Endothelial cell of umbilical vein (primary cell): ENCODE results near the gene SRPX. TPM values are rescaled to one million over a fixed set of nuclear protein-coding genes. Genes with fewer than 3 reads are reported as not detected.

ENCODE experiments used
- BruUV-seq: library from RNA; stranded (reverse); fragments of 400-500 nt; replicated peaks from 2 replicates; lab custom pipeline; 2021; lab: Mats Ljungman, UMichigan
- CTCF ChIA-PET: fragments of 300-600, 350-600 bp; sonication (Branson Sonifier 250); formaldehyde crosslinking; loops from one replicate; lab custom pipeline; 2021; ENCODE audit warnings: antibody characterized with exemption, inconsistent platforms; lab: Charles Lee
- POLR2A ChIA-PET: fragments of 300-600, 350-600 bp; sonication (Branson Sonifier 250); formaldehyde crosslinking; loops from one replicate; lab custom pipeline; 2021; ENCODE audit warnings: antibody characterized with exemption, inconsistent platforms; lab: Charles Lee
- DNase-seq: peaks from one replicate; pipeline ENCODE4 v3.0.0-alpha.2; 2011; ENCODE audit warnings: low read depth, low spot score
- FAIRE-seq: peaks from 2 replicates; lab custom pipeline; 2011; peaks lifted over from hg19 to GRCh38; lab: Jason Lieb, UNC
- H2AFZ ChIP-seq: 2 replicates; pipeline ENCODE4 v1.6.0; 2012; ENCODE audit warnings: low read depth, low read length, control low read depth, inconsistent platforms
- H3K27ac ChIP-seq: 2 replicates; pipeline ENCODE4 v1.5.1; 2011; ENCODE audit warnings: low read depth, mild to moderate bottlenecking, control low read depth, low read length, moderate library complexity; ENCODE audit not compliant: insufficient read depth
- H3K27me3 ChIP-seq, 2 experiments: 2 replicates each; pipeline versions ENCODE4 v1.6.0 to v1.6.1; 2011; ENCODE audit warnings: low read length in 2 of 2, mixed read lengths in 1 of 2; ENCODE audit not compliant: control insufficient read depth in 2 of 2, insufficient read depth in 2 of 2
- H3K36me3 ChIP-seq, 2 experiments: 2 replicates in 1 of 2; 3 replicates in 1 of 2; pipeline ENCODE4 v1.5.1; 2011; ENCODE audit warnings: low read length in 2 of 2, mild to moderate bottlenecking in 1 of 2, moderate library complexity in 1 of 2; ENCODE audit not compliant: control insufficient read depth in 2 of 2, insufficient read depth in 2 of 2; ENCODE audit errors: extremely low read depth in 1 of 2
- H3K4me1 ChIP-seq: 3 replicates; pipeline ENCODE4 v1.5.1; 2011; ENCODE audit warnings: mild to moderate bottlenecking, low read length; ENCODE audit not compliant: control insufficient read depth, insufficient read depth; ENCODE audit errors: extremely low read depth
- H3K4me2 ChIP-seq: 2 replicates; pipeline ENCODE4 v1.6.1; 2011; ENCODE audit warnings: low read length, control low read depth, mixed read lengths; ENCODE audit not compliant: insufficient read depth
- H3K4me3 ChIP-seq, 3 experiments: fragments of 200-600 bp in 1 of 3; sonication (generic), shearing (Covaris generic) in 1 of 3; replicated peaks in 1 of 3; 2 replicates each; pipeline ENCODE4 v1.5.1; 2011 to 2016; ENCODE audit warnings: control low read depth in 3 of 3, low read length in 3 of 3, mild to moderate bottlenecking in 2 of 3, inconsistent platforms in 1 of 3, low read depth in 1 of 3, moderate library complexity in 1 of 3; ENCODE audit not compliant: insufficient read depth in 1 of 3
- H3K79me2 ChIP-seq: 2 replicates; pipeline ENCODE4 v1.6.0; 2012; ENCODE audit warnings: low read length, inconsistent platforms; ENCODE audit not compliant: control insufficient read depth, insufficient read depth
- H3K9ac ChIP-seq: replicated peaks from 2 replicates; pipeline ENCODE3; 2011; ENCODE audit warnings: low read length, control low read depth; ENCODE audit not compliant: insufficient read depth; ENCODE audit errors: extremely low read depth
- H3K9me1 ChIP-seq: replicated peaks from 3 replicates; pipeline ENCODE4 v1.6.0; 2011; ENCODE audit warnings: mild to moderate bottlenecking, low read length; ENCODE audit not compliant: control insufficient read depth, insufficient read depth; ENCODE audit errors: extremely low read depth
- H3K9me3 ChIP-seq: replicated peaks from 2 replicates; pipeline ENCODE4 v1.5.1; 2012; ENCODE audit warnings: low read length, inconsistent platforms; ENCODE audit not compliant: control insufficient read depth, insufficient read depth
- H4K20me1 ChIP-seq: replicated peaks from 2 replicates; pipeline ENCODE3; 2011; ENCODE audit warnings: mild to moderate bottlenecking, low read length; ENCODE audit not compliant: control insufficient read depth, insufficient read depth; ENCODE audit errors: extremely low read depth
- EZH2 ChIP-seq: IDR thresholded peaks from 2 replicates; pipeline ENCODE4 v1.6.1; 2012; ENCODE audit warnings: borderline replicate concordance, low read depth, mild to moderate bottlenecking, moderate library complexity, low read length, inconsistent platforms; ENCODE audit not compliant: severe bottlenecking
- FOS ChIP-seq: IDR thresholded peaks from 2 replicates; pipeline ENCODE4 v1.6.1; 2011; ENCODE audit warnings: mild to moderate bottlenecking, low read length, moderate library complexity, borderline replicate concordance; ENCODE audit not compliant: insufficient read depth
- GATA2 ChIP-seq: IDR thresholded peaks from 2 replicates; pipeline ENCODE4 v1.7.0; 2011; ENCODE audit warnings: low read depth, mild to moderate bottlenecking, moderate library complexity, mixed read lengths, low read length; ENCODE audit not compliant: insufficient read length, insufficient read depth
- JUN ChIP-seq: IDR thresholded peaks from 2 replicates; pipeline ENCODE4 v1.6.1; 2011; ENCODE audit warnings: borderline replicate concordance, low read depth; ENCODE audit not compliant: insufficient read length, insufficient read depth
- MYC ChIP-seq: IDR thresholded peaks from one replicate; pipeline ENCODE4 v1.6.1; 2011; ENCODE audit warnings: mild to moderate bottlenecking, low read depth, low read length
- POLR2A ChIP-seq: IDR thresholded peaks from 2 replicates; pipeline ENCODE4 v1.6.1; 2012; ENCODE audit warnings: low read depth, mild to moderate bottlenecking, control low read depth, low read length
- POLR2AphosphoS5 ChIP-seq: IDR thresholded peaks from 2 replicates; pipeline ENCODE4 v1.6.1; 2012; ENCODE audit warnings: low read depth, mild to moderate bottlenecking, control low read depth, low read length, moderate library complexity; ENCODE audit not compliant: insufficient read depth
- dilution Hi-C: fragments of 300-500 bp; cut with MboI; formaldehyde crosslinking; loops from one replicate; pipeline ENCODE4 v1.15.0; 2019; ENCODE audit warnings: low sequenced_read_pairs; ENCODE audit not compliant: extremely low pct_ligation_motif_present
- intact Hi-C: fragments of 100-400 bp; cut with micrococcal nuclease; formaldehyde crosslinking; loops from one replicate; pipeline ENCODE4 v1.10.0; 2022
- polyA plus RNA-seq, 4 experiments: library from polyadenylated mRNA; depleted of rRNA in 3 of 4; stranded (reverse) in 3 of 4; unstranded in 1 of 4; fragments of >200 nt; gene quantifications; 2 replicates each; pipeline versions ENCODE4 v1.2.1 to v1.2.3, GENCODE V29; 2011 to 2012; ENCODE audit warnings: missing spikeins in 1 of 4
- total RNA-seq: library from RNA; stranded (reverse); gene quantifications from 2 replicates; pipeline ENCODE4 v1.2.3, GENCODE V29; 2021
- TF ChIP-seq, protein P1 (sequence below), 2 donors: IDR thresholded peaks; 1 replicate in 1 of 2; 2 replicates in 1 of 2; pipeline ENCODE4 v1.5.1; 2011; ENCODE audit warnings: low read length in 2 of 2, mild to moderate bottlenecking in 2 of 2, moderate library complexity in 2 of 2, control low read depth in 1 of 2, inconsistent platforms in 1 of 2, low read depth in 1 of 2; ENCODE audit not compliant: insufficient read depth in 1 of 2; ENCODE audit errors: extremely low read depth in 1 of 2
- TF ChIP-seq, protein P2 (sequence below): IDR thresholded peaks from 2 replicates; pipeline ENCODE4 v1.6.1; 2011; ENCODE audit not compliant: insufficient read depth, insufficient read length

Gene SRPX
- total and polyA plus RNA-seq, 2 donors (not counting 3 experiments of a cell fraction or from before 2014, with no cell fraction given): 104 to 140 TPM

DNA sequence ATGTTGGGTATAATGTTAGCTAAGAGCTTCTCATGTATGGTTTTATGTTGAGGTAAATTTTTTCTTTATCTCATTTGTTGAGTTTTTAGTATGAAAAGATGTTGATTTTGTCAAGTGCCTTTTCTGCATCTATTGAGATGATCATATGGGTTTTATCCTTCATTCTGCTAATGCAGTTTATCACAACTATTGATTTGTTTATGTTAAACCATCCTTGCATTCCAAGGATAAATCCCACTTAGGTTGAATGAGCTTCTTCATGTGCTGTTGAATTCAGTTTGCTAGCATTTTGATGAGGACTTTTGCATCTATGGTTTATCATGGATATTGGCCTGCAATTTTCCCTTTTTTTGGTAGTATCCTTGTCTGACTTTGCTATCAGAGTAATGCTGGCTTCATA is 121.0 kb downstream of the SRPX start:
- H3K79me2 ChIP-seq: no peaks in the 10 kb centered on the region
- TF ChIP-seq, protein P1, sequence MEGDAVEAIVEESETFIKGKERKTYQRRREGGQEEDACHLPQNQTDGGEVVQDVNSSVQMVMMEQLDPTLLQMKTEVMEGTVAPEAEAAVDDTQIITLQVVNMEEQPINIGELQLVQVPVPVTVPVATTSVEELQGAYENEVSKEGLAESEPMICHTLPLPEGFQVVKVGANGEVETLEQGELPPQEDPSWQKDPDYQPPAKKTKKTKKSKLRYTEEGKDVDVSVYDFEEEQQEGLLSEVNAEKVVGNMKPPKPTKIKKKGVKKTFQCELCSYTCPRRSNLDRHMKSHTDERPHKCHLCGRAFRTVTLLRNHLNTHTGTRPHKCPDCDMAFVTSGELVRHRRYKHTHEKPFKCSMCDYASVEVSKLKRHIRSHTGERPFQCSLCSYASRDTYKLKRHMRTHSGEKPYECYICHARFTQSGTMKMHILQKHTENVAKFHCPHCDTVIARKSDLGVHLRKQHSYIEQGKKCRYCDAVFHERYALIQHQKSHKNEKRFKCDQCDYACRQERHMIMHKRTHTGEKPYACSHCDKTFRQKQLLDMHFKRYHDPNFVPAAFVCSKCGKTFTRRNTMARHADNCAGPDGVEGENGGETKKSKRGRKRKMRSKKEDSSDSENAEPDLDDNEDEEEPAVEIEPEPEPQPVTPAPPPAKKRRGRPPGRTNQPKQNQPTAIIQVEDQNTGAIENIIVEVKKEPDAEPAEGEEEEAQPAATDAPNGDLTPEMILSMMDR (IDR thresholded peaks at IDR 0.05; ENCODE audit: extremely low read depth in 1 of 2, insufficient read depth in 1 of 2, low read depth in 1 of 2, low read length in 2 of 2): no peak
- TF ChIP-seq, protein P2, sequence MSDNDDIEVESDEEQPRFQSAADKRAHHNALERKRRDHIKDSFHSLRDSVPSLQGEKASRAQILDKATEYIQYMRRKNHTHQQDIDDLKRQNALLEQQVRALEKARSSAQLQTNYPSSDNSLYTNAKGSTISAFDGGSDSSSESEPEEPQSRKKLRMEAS: no peak
- TF ChIP-seq EZH2 (no peak), GATA2 (no peak), JUN (no peak), MYC (no peak), POLR2AphosphoS5 (no peak), POLR2A (no peak), FOS (no peak)
- H3K36me3 ChIP-seq: no peaks in the 10 kb centered on the region
- no peak overlapping the region for H2AFZ ChIP-seq
- ChIA-PET POLR2A (no interaction called here), CTCF (no interaction called here)
- H3K9me3 ChIP-seq: no peaks in the 10 kb centered on the region
- dilution Hi-C loops: no loop called here
- peaks cover 12% of the 10 kb centered on the region for H3K4me1 ChIP-seq
- intact Hi-C loops: no loop called here
- DNase-seq: no peak
- H3K27ac ChIP-seq: no peak overlapping the region
- BruUV-seq: no TSS peak
- H3K4me2 ChIP-seq: no peak overlapping the region
- no peak overlapping the region for H3K9ac ChIP-seq
- no peaks in the 10 kb centered on the region for H4K20me1 ChIP-seq
- H3K4me3 ChIP-seq: no peak overlapping the region
- no peak for FAIRE-seq
- no peaks in the 10 kb centered on the region for H3K27me3 ChIP-seq
- H3K9me1 ChIP-seq: no peaks in the 10 kb centered on the region

Other genes with a start within 250 kb of the SRPX start
- not detected in 2 replicates for gene SYTL5, start 214.3 kb downstream of the SRPX start, total RNA-seq
- gene SYTL5, start 214.3 kb downstream of the SRPX start, polyA plus RNA-seq: 0.01 and 0.02 TPM in 2 replicates
- 21.1 and 24.0 TPM in 2 replicates for gene RPGR, start 106.6 kb upstream of the SRPX start, total RNA-seq
- 1.8 and 2.7 TPM in 2 replicates for gene RPGR, start 106.6 kb upstream of the SRPX start, polyA plus RNA-seq
- gene OTC, start 131.7 kb upstream of the SRPX start, total RNA-seq: not detected in 2 replicates
- gene OTC, start 131.7 kb upstream of the SRPX start, polyA plus RNA-seq: not detected in 2 replicates